WTC11 (cell line): ENCODE data around the gene MEGF6. TPM values are rescaled to one million over a fixed set of nuclear protein-coding genes. Genes with fewer than 3 reads are reported as not detected.

Experiments
- ATAC-seq: fragments of 200-7000 bp; cut with Tn5 transposase; 2 replicates; pipeline ENCODE4 v1.10.0; 2021; ENCODE audit warnings: mild to moderate bottlenecking, moderate library complexity
- CTCF ChIA-PET: fragments of 300-600 bp; sonication (Branson Sonifier 250); formaldehyde crosslinking; loops from one replicate; lab custom pipeline; 2021; ENCODE audit warnings: antibody characterized with exemption; lab: Charles Lee
- POLR2A ChIA-PET: fragments of 350-600 bp; sonication (Branson Sonifier 250); formaldehyde crosslinking; loops from one replicate; lab custom pipeline; 2021; ENCODE audit warnings: antibody characterized with exemption; lab: Charles Lee
- DNase-seq: peaks from one replicate; pipeline ENCODE4 v3.0.0; 2021; ENCODE audit warnings: low spot score
- H3K27ac Mint-ChIP-seq: 2 replicates; pipeline ENCODE4 v1.8.0; 2021; ENCODE audit warnings: mixed read lengths
- H3K27me3 Mint-ChIP-seq: 2 replicates; pipeline ENCODE4 v1.8.0; 2021; ENCODE audit warnings: low read depth, mild to moderate bottlenecking, moderate library complexity, mixed read lengths
- H3K36me3 Mint-ChIP-seq: 2 replicates; pipeline ENCODE4 v1.8.0; 2021; ENCODE audit warnings: mixed read lengths
- H3K4me1 Mint-ChIP-seq: 2 replicates; pipeline ENCODE4 v1.8.0; 2022; ENCODE audit warnings: mixed read lengths
- H3K4me3 Mint-ChIP-seq: 2 replicates; pipeline ENCODE4 v1.8.0; 2021; ENCODE audit warnings: mild to moderate bottlenecking, moderate library complexity, mixed read lengths
- H3K9me3 Mint-ChIP-seq: 2 replicates; pipeline ENCODE4 v1.8.0; 2021; ENCODE audit warnings: mixed read lengths
- AR ChIP-seq: fragments of 250-450 bp; sonication (Bioruptor Pico); IDR thresholded peaks from 2 replicates; pipeline ENCODE4 v1.9.0; 2021; ENCODE audit warnings: mild to moderate bottlenecking
- ESRRA ChIP-seq: sonication (generic); formaldehyde crosslinking; IDR thresholded peaks from 2 replicates; pipeline ENCODE4 v1.8.1; 2022; ENCODE audit warnings: mild to moderate bottlenecking, missing genetic modification reagents, borderline replicate concordance
- FOXJ3 ChIP-seq: sonication (generic); formaldehyde crosslinking; IDR thresholded peaks from 2 replicates; pipeline ENCODE4 v1.9.0; 2021; ENCODE audit warnings: missing genetic modification reagents, mild to moderate bottlenecking, borderline replicate concordance
- FOXP1 ChIP-seq: sonication (generic); formaldehyde crosslinking; IDR thresholded peaks from 2 replicates; pipeline ENCODE4 v1.8.0; 2022; ENCODE audit warnings: missing genetic modification reagents, mild to moderate bottlenecking, moderate library complexity, borderline replicate concordance
- GABPB1 ChIP-seq: sonication (generic); formaldehyde crosslinking; IDR thresholded peaks from 2 replicates; pipeline ENCODE4 v1.8.1; 2023; ENCODE audit warnings: mild to moderate bottlenecking, missing genetic modification reagents
- HMGA2 ChIP-seq: fragments of 250-450 bp; sonication (Bioruptor Pico); IDR thresholded peaks from 2 replicates; pipeline ENCODE4 v1.4.0; 2021; ENCODE audit warnings: mild to moderate bottlenecking, moderate library complexity
- IRF2 ChIP-seq: sonication (generic); formaldehyde crosslinking; IDR thresholded peaks from 2 replicates; pipeline ENCODE4 v1.8.0; 2022; ENCODE audit warnings: low read depth, missing genetic modification reagents, borderline replicate concordance
- NR3C1 ChIP-seq: sonication (generic); formaldehyde crosslinking; conservative IDR thresholded peaks from 2 replicates; pipeline ENCODE4 v1.8.1; 2023; ENCODE audit warnings: low read depth, mild to moderate bottlenecking, missing genetic modification reagents
- RELA ChIP-seq: sonication (generic); formaldehyde crosslinking; IDR thresholded peaks from 2 replicates; pipeline ENCODE4 v1.8.1; 2022; ENCODE audit warnings: missing genetic modification reagents, mild to moderate bottlenecking, borderline replicate concordance
- RORB ChIP-seq: fragments of 250-450 bp; sonication (Bioruptor Pico); IDR thresholded peaks from 2 replicates; pipeline ENCODE4 v1.9.0; 2021; ENCODE audit warnings: mild to moderate bottlenecking
- SMAD3 ChIP-seq: sonication (generic); formaldehyde crosslinking; IDR thresholded peaks from 2 replicates; pipeline ENCODE4 v1.8.0; 2022; ENCODE audit warnings: missing genetic modification reagents, mild to moderate bottlenecking, borderline replicate concordance
- SOX15 ChIP-seq: fragments of 250-450 bp; sonication (Bioruptor Pico); IDR thresholded peaks from 2 replicates; pipeline ENCODE4 v1.9.0; 2021; ENCODE audit warnings: mild to moderate bottlenecking
- SP1 ChIP-seq: sonication (generic); formaldehyde crosslinking; conservative IDR thresholded peaks from 2 replicates; pipeline ENCODE4 v1.8.1; 2022; ENCODE audit warnings: missing genetic modification reagents
- TEAD4 ChIP-seq: sonication (generic); formaldehyde crosslinking; IDR thresholded peaks from 2 replicates; pipeline ENCODE4 v1.8.0; 2022; ENCODE audit warnings: mild to moderate bottlenecking, missing genetic modification reagents
- ZBTB21 ChIP-seq: sonication (generic); formaldehyde crosslinking; IDR thresholded peaks from 2 replicates; pipeline ENCODE4 v1.8.1; 2023; ENCODE audit warnings: mild to moderate bottlenecking, missing genetic modification reagents, borderline replicate concordance
- ZNF121 ChIP-seq: sonication (generic); formaldehyde crosslinking; IDR thresholded peaks from 2 replicates; pipeline ENCODE4 v1.8.0; 2023; ENCODE audit warnings: missing genetic modification reagents
- ZNF263 ChIP-seq: sonication (generic); formaldehyde crosslinking; IDR thresholded peaks from 2 replicates; pipeline ENCODE4 v1.8.1; 2022; ENCODE audit warnings: low read depth, mild to moderate bottlenecking, moderate library complexity, missing genetic modification reagents
- total RNA-seq: library from RNA; stranded (reverse); gene quantifications from 3 replicates; pipeline ENCODE4 v1.2.3, GENCODE V29; 2021
- TF ChIP-seq, protein P1 (sequence below): sonication (generic); formaldehyde crosslinking; IDR thresholded peaks from 2 replicates; pipeline ENCODE4 v1.8.1; 2023; ENCODE audit warnings: mild to moderate bottlenecking, missing genetic modification reagents
- TF ChIP-seq, protein P2 (sequence below): sonication (generic); formaldehyde crosslinking; IDR thresholded peaks from 2 replicates; pipeline ENCODE4 v1.8.1; 2023; ENCODE audit warnings: mild to moderate bottlenecking, missing genetic modification reagents, moderate library complexity
- TF ChIP-seq, protein P3 (sequence below): sonication (generic); formaldehyde crosslinking; IDR thresholded peaks from 2 replicates; pipeline ENCODE4 v1.8.1; 2022; ENCODE audit warnings: low read depth, missing genetic modification reagents, borderline replicate concordance
- TF ChIP-seq, protein P4 (sequence below): sonication (generic); formaldehyde crosslinking; conservative IDR thresholded peaks from 2 replicates; pipeline ENCODE4 v1.8.1; 2023; ENCODE audit warnings: mild to moderate bottlenecking, low read depth, missing genetic modification reagents, moderate library complexity

The MEGF6 gene
- total RNA-seq, 1 experiment from 2014 or later = 24.9 TPM

GRCh38 chr1:3463891-3464648, 147.2 kb downstream of the MEGF6 start:
- ChIA-PET CTCF (interaction anchor here (1.3 to 6.7 kb wide), 4 partner anchors 8 to 231 kb away, joined by 3 to 41 read pairs (median 18); no protein-coding TSS in a partner anchor), POLR2A (no interaction called here)
- no peak for TF ChIP-seq IRF2 (CRISPR knock-in tag)
- no peak for TF ChIP-seq FOXP1 (CRISPR knock-in tag)
- TF ChIP-seq, protein P1, sequence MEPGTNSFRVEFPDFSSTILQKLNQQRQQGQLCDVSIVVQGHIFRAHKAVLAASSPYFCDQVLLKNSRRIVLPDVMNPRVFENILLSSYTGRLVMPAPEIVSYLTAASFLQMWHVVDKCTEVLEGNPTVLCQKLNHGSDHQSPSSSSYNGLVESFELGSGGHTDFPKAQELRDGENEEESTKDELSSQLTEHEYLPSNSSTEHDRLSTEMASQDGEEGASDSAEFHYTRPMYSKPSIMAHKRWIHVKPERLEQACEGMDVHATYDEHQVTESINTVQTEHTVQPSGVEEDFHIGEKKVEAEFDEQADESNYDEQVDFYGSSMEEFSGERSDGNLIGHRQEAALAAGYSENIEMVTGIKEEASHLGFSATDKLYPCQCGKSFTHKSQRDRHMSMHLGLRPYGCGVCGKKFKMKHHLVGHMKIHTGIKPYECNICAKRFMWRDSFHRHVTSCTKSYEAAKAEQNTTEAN (CRISPR knock-in tag) = no peak
- no peak for TF ChIP-seq SOX15 (CRISPR knock-in tag)
- TF ChIP-seq, protein P2, sequence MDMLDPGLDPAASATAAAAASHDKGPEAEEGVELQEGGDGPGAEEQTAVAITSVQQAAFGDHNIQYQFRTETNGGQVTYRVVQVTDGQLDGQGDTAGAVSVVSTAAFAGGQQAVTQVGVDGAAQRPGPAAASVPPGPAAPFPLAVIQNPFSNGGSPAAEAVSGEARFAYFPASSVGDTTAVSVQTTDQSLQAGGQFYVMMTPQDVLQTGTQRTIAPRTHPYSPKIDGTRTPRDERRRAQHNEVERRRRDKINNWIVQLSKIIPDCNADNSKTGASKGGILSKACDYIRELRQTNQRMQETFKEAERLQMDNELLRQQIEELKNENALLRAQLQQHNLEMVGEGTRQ (CRISPR knock-in tag) = no peak
- TF ChIP-seq ZBTB21 (CRISPR knock-in tag) = no peak
- TF ChIP-seq RORB (CRISPR knock-in tag) = no peak
- H3K27me3 Mint-ChIP-seq = no peaks in the 10 kb centered on the region
- H3K4me3 Mint-ChIP-seq = no peak overlapping the region
- H3K36me3 Mint-ChIP-seq = no peaks in the 10 kb centered on the region
- peaks cover 3% of the 10 kb centered on the region; the same call in 1 of the 2 replicates for H3K4me1 Mint-ChIP-seq
- DNase-seq (peak; percentile 5), ATAC-seq (no peak)
- H3K9me3 Mint-ChIP-seq = no peaks in the 10 kb centered on the region
- H3K27ac Mint-ChIP-seq = no peak overlapping the region

DNA sequence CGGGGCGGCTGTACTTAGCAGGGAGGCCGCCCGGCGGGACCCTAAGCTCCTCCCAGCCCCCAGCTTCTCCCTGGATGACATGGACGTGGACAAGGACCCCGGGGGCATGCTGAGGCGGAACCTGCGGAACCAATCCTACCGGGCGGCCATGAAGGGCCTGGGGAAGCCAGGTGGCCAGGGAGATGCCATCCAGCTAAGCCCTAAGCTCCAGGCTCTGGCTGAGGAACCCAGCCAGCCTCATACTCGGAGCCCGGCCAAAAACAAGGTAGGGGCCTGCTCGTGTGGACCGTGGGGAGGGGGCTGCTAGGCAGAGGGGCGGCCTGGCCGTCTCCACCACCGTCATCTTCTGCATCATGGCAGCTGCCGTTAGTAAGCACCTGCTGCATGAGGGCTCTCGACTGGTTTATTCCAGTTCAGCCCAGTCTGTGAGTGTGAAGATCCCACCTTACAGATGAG, 147.9 kb downstream of the MEGF6 start:
- H3K9me3 Mint-ChIP-seq = no peaks in the 10 kb centered on the region
- TF ChIP-seq, protein P3, sequence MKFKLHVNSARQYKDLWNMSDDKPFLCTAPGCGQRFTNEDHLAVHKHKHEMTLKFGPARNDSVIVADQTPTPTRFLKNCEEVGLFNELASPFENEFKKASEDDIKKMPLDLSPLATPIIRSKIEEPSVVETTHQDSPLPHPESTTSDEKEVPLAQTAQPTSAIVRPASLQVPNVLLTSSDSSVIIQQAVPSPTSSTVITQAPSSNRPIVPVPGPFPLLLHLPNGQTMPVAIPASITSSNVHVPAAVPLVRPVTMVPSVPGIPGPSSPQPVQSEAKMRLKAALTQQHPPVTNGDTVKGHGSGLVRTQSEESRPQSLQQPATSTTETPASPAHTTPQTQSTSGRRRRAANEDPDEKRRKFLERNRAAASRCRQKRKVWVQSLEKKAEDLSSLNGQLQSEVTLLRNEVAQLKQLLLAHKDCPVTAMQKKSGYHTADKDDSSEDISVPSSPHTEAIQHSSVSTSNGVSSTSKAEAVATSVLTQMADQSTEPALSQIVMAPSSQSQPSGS (CRISPR knock-in tag) = no peak
- TF ChIP-seq AR (CRISPR knock-in tag) = no peak
- TF ChIP-seq RELA (CRISPR knock-in tag) = no peak
- TF ChIP-seq ZNF263 (CRISPR knock-in tag) = no peak
- no peak for TF ChIP-seq SP1 (CRISPR knock-in tag)
- no peak for TF ChIP-seq HMGA2 (CRISPR knock-in tag)
- TF ChIP-seq, protein P4, sequence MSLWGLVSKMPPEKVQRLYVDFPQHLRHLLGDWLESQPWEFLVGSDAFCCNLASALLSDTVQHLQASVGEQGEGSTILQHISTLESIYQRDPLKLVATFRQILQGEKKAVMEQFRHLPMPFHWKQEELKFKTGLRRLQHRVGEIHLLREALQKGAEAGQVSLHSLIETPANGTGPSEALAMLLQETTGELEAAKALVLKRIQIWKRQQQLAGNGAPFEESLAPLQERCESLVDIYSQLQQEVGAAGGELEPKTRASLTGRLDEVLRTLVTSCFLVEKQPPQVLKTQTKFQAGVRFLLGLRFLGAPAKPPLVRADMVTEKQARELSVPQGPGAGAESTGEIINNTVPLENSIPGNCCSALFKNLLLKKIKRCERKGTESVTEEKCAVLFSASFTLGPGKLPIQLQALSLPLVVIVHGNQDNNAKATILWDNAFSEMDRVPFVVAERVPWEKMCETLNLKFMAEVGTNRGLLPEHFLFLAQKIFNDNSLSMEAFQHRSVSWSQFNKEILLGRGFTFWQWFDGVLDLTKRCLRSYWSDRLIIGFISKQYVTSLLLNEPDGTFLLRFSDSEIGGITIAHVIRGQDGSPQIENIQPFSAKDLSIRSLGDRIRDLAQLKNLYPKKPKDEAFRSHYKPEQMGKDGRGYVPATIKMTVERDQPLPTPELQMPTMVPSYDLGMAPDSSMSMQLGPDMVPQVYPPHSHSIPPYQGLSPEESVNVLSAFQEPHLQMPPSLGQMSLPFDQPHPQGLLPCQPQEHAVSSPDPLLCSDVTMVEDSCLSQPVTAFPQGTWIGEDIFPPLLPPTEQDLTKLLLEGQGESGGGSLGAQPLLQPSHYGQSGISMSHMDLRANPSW (CRISPR knock-in tag) = no peak
- no peak for TF ChIP-seq TEAD4 (CRISPR knock-in tag)
- TF ChIP-seq RORB (CRISPR knock-in tag) = no peak
- no peak for TF ChIP-seq SMAD3 (CRISPR knock-in tag)
- TF ChIP-seq ZNF121 (CRISPR knock-in tag) = no peak
- TF ChIP-seq ESRRA = no peak
- TF ChIP-seq NR3C1 (CRISPR knock-in tag) = no peak
- TF ChIP-seq FOXJ3 (CRISPR knock-in tag) = no peak
- TF ChIP-seq GABPB1 (CRISPR knock-in tag) = no peak
- TF ChIP-seq, all 79 proteins: peak for 0
- no peaks in the 10 kb centered on the region for H3K27me3 Mint-ChIP-seq
- ATAC-seq (no peak), DNase-seq (peak; percentile 7)
- ChIA-PET CTCF (interaction anchor here (0.5 to 6.7 kb wide), 9 partner anchors 8 to 882 kb away, joined by 3 to 41 read pairs (median 5); no protein-coding TSS in a partner anchor), POLR2A (interaction anchor here (1.2 kb wide), 1 partner anchor 8 kb away, joined by 4 read pairs; no protein-coding TSS in a partner anchor)
- no peak overlapping the region for H3K4me3 Mint-ChIP-seq
- no peak overlapping the region for H3K27ac Mint-ChIP-seq
- H3K36me3 Mint-ChIP-seq = 0 out of 2 replicates have a peak, but pooled peaks cover 2% of the 10 kb centered on the region
- peaks cover 7% of the 10 kb centered on the region for H3K4me1 Mint-ChIP-seq
